Measurements from ENCODE around the gene BBS9. TPM values are rescaled to one million over a fixed set of nuclear protein-coding genes. Genes with fewer than 3 reads are reported as not detected.

BBS9 gene
- total RNA-seq, 4 donors from 2014 or later, result 17.8 to 27.5 (median 24.7) TPM

GRCh38 chr7:33334349-33334748, 205.0 kb downstream of the BBS9 start:
- no peak for TF ChIP-seq CTCF (IDR thresholded peaks at IDR 0.05; ENCODE audit: low read depth)

GRCh38 chr7:33336820-33337219, 207.5 kb downstream of the BBS9 start:
- no peak for TF ChIP-seq CTCF (IDR thresholded peaks at IDR 0.05; ENCODE audit: low read depth)

GRCh38 chr7:33339074-33339790, 209.9 kb downstream of the BBS9 start:
- no peak for TF ChIP-seq CTCF (IDR thresholded peaks at IDR 0.05; ENCODE audit: low read depth)

GRCh38 chr7:33346055-33346454, 216.7 kb downstream of the BBS9 start:
- TF ChIP-seq CTCF (IDR thresholded peaks at IDR 0.05; ENCODE audit: low read depth), result no peak

- no peak for TF ChIP-seq CTCF (IDR thresholded peaks at IDR 0.05; ENCODE audit: low read depth)
These were observed 221.2 kb downstream of the BBS9 start for GRCh38 chr7:33350577-33350976.

GRCh38 chr7:33351709-33352108, 222.3 kb downstream of the BBS9 start:
- TF ChIP-seq CTCF (IDR thresholded peaks at IDR 0.05; ENCODE audit: low read depth), result no peak

GRCh38 chr7:33354201-33354600, 224.8 kb downstream of the BBS9 start:
- TF ChIP-seq CTCF (IDR thresholded peaks at IDR 0.05; ENCODE audit: low read depth), result no peak

Data from subcutaneous adipose tissue (tissue), 4 donors.